Smooth muscle cell (in vitro differentiated cells): Measurements from ENCODE around the gene CAMK1. TPM values are rescaled to one million over a fixed set of nuclear protein-coding genes. Genes with fewer than 3 reads are reported as not detected.

ENCODE experiments used
- DNase-seq: peaks from one replicate; lab custom pipeline; 2025; ENCODE audit not compliant: unreplicated experiment; lab: John Stamatoyannopoulos, UW
- H2AFZ ChIP-seq: fragments of 200-600 bp; sonication (generic); 2 replicates; pipeline ENCODE4 v1.6.0; 2016; ENCODE audit warnings: antibody characterized with exemption, low read depth, mild to moderate bottlenecking
- H3F3A ChIP-seq: fragments of 200-600 bp; sonication (generic); 2 replicates; pipeline ENCODE4 v1.6.0; 2017; ENCODE audit warnings: antibody characterized with exemption, low read depth
- H3K27ac ChIP-seq: fragments of 200-600 bp; sonication (generic); 2 replicates; pipeline ENCODE4 v1.5.1; 2016; ENCODE audit warnings: low read depth, mild to moderate bottlenecking
- H3K27me3 ChIP-seq: fragments of 200-600 bp; sonication (generic); 2 replicates; pipeline ENCODE4 v1.6.1; 2016; ENCODE audit warnings: low read depth, mild to moderate bottlenecking
- H3K36me3 ChIP-seq: fragments of 200-600 bp; sonication (generic); 2 replicates; pipeline ENCODE4 v1.5.1; 2016; ENCODE audit warnings: low read depth
- H3K4me1 ChIP-seq: fragments of 200-600 bp; sonication (generic); 2 replicates; pipeline ENCODE4 v1.5.1; 2016; ENCODE audit warnings: low read depth
- H3K4me2 ChIP-seq: fragments of 200-600 bp; sonication (generic); 2 replicates; pipeline ENCODE4 v1.6.0; 2016; ENCODE audit warnings: mild to moderate bottlenecking
- H3K4me3 ChIP-seq: fragments of 200-600 bp; sonication (generic); 2 replicates; pipeline ENCODE4 v1.5.1; 2016; ENCODE audit warnings: mild to moderate bottlenecking
- H3K79me2 ChIP-seq: fragments of 200-600 bp; sonication (generic); 2 replicates; pipeline ENCODE4 v1.6.0; 2016; ENCODE audit warnings: low read depth, mild to moderate bottlenecking
- H3K9ac ChIP-seq: fragments of 200-600 bp; sonication (generic); 2 replicates; pipeline ENCODE4 v1.6.0; 2016; ENCODE audit warnings: low read depth
- H3K9me3 ChIP-seq: fragments of 200-600 bp; sonication (generic); replicated peaks from 2 replicates; pipeline ENCODE4 v1.5.1; 2016; ENCODE audit warnings: low read depth
- H4K20me1 ChIP-seq: fragments of 200-600 bp; sonication (generic); 2 replicates; pipeline ENCODE4 v1.6.0; 2016; ENCODE audit warnings: low read depth
- WGBS: methylation state at CpG from one replicate; pipeline ENCODE4 v1.1.7; 2016; ENCODE audit warnings: low lambda C conversion rate; 5-methylcytosine and 5-hydroxymethylcytosine counted together
- polyA plus RNA-seq: library from polyadenylated mRNA; unstranded; fragments of >200 nt; fragmentation: Nextera tagmentation; extraction: Ambion mirVana; gene quantifications from 2 replicates; pipeline ENCODE4 v1.2.1, GENCODE V29; 2016
- total RNA-seq: library from RNA; depleted of rRNA; stranded (reverse); fragments of >200 nt; gene quantifications from 2 replicates; pipeline ENCODE4 v1.2.3, GENCODE V29; 2014
- TF ChIP-seq, protein P1 (sequence below): fragments of 200-600 bp; sonication (generic); IDR thresholded peaks from 2 replicates; pipeline ENCODE4 v1.5.1; 2017; ENCODE audit warnings: borderline replicate concordance, mild to moderate bottlenecking, antibody characterized with exemption; ENCODE audit not compliant: insufficient read depth, poor library complexity, severe bottlenecking

CAMK1 gene
- total and polyA plus RNA-seq, 2 experiments from 2014 or later = 6.3 to 6.4 TPM

DNA sequence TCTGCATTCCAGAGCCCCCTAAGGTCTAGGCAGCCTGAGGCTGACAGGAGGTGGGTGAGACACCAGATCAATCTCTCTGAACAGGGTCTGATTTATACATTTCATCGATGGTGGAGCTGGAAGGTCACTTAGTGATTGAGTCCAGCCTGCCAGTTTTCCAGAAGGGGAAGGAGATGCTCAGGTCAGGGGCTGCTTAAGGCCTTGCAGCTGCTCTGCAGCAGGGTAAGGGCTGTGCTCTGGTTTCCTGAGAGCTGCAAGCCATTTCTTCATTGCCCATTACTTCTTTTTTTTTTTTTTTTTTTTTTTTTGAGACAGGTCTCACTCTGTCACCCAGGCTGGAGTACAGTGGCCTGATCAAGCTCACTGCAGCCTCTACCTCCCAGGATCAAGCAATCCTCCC, 11.8 kb upstream of the CAMK1 start:
- Histone ChIP-seq H3K4me3 (no peak overlapping the region), H3K4me1 (no peaks in the 10 kb centered on the region), H3K27ac (no peak overlapping the region), H3K27me3 (no peaks in the 10 kb centered on the region), H2AFZ (no peak overlapping the region), H3K9ac (no peak overlapping the region), H3F3A (no peaks in the 10 kb centered on the region), H3K4me2 (no peak overlapping the region), H3K79me2 (no peaks in the 10 kb centered on the region), H4K20me1 (peaks cover 7% of the 10 kb centered on the region), H3K9me3 (no peaks in the 10 kb centered on the region), H3K36me3 (peaks cover 2% of the 10 kb centered on the region)
- TF ChIP-seq, protein P1, sequence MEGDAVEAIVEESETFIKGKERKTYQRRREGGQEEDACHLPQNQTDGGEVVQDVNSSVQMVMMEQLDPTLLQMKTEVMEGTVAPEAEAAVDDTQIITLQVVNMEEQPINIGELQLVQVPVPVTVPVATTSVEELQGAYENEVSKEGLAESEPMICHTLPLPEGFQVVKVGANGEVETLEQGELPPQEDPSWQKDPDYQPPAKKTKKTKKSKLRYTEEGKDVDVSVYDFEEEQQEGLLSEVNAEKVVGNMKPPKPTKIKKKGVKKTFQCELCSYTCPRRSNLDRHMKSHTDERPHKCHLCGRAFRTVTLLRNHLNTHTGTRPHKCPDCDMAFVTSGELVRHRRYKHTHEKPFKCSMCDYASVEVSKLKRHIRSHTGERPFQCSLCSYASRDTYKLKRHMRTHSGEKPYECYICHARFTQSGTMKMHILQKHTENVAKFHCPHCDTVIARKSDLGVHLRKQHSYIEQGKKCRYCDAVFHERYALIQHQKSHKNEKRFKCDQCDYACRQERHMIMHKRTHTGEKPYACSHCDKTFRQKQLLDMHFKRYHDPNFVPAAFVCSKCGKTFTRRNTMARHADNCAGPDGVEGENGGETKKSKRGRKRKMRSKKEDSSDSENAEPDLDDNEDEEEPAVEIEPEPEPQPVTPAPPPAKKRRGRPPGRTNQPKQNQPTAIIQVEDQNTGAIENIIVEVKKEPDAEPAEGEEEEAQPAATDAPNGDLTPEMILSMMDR = no peak
- no peak for DNase-seq
- WGBS = 94% methylated on average over 1 of the region's 1 CpG

DNA sequence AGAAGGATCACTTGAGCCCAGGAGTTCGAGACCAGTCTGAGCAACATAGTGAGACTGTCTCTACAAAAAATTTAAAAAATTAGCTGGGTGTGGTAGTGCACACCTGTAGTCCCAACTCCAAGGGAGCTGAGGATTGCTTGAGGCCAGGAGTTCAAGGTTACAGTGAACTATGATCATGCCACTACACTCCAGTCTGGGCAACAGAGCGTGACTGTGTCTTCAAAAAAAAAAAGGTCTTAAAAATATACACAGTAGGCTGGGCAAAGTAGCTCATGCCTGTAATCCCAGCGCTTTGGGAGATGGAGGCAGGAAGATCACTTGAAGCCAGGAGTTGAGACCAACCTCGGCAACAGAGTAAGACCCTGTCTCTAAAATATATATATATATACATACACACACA, 11.2 kb upstream of the CAMK1 start:
- no peak for DNase-seq
- H3K9me3 ChIP-seq = no peaks in the 10 kb centered on the region
- no peaks in the 10 kb centered on the region for H3K27me3 ChIP-seq
- no peak overlapping the region for H3K4me3 ChIP-seq
- no peaks in the 10 kb centered on the region for H3K79me2 ChIP-seq
- no peak overlapping the region for H3K4me2 ChIP-seq
- no peaks in the 10 kb centered on the region for H3F3A ChIP-seq
- WGBS = 98% methylated on average over 4 of the region's 4 CpGs
- H2AFZ ChIP-seq = no peak overlapping the region
- H4K20me1 ChIP-seq = peaks cover 7% of the 10 kb centered on the region
- no peaks in the 10 kb centered on the region for H3K4me1 ChIP-seq
- H3K9ac ChIP-seq = no peak overlapping the region
- no peaks in the 10 kb centered on the region for H3K36me3 ChIP-seq
- H3K27ac ChIP-seq = no peak overlapping the region
- TF ChIP-seq, protein P1 = no peak

DNA sequence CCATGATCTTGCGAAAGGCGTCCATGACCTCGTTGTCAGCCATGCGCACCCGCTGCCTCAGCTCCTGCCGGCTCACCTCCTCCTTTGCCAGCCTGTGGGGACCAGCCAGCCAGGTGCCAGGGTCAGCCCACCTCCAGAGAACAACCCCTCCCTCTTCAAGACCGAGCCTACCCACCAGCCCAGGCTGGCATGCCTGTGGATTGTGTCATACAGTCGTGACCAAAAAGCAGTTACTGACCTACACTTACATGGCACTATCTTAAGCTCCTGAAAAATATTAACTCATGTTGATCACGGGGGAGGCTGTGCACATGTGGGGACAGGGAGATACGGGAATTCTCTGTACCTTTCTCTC, 10.7 kb upstream of the CAMK1 start:
- H3K79me2 ChIP-seq = no peaks in the 10 kb centered on the region
- no peaks in the 10 kb centered on the region for H3K27me3 ChIP-seq
- H3F3A ChIP-seq = no peaks in the 10 kb centered on the region
- TF ChIP-seq, protein P1 = no peak
- no peak overlapping the region for H3K9ac ChIP-seq
- 91% methylated on average over 10 of the region's 10 CpGs for WGBS
- H2AFZ ChIP-seq = no peak overlapping the region
- H3K36me3 ChIP-seq = no peaks in the 10 kb centered on the region
- no peak overlapping the region for H3K27ac ChIP-seq
- H3K4me1 ChIP-seq = no peaks in the 10 kb centered on the region
- H3K4me3 ChIP-seq = no peak overlapping the region
- peaks cover 7% of the 10 kb centered on the region for H4K20me1 ChIP-seq
- DNase-seq = no peak
- no peak overlapping the region for H3K4me2 ChIP-seq
- no peaks in the 10 kb centered on the region for H3K9me3 ChIP-seq

DNA sequence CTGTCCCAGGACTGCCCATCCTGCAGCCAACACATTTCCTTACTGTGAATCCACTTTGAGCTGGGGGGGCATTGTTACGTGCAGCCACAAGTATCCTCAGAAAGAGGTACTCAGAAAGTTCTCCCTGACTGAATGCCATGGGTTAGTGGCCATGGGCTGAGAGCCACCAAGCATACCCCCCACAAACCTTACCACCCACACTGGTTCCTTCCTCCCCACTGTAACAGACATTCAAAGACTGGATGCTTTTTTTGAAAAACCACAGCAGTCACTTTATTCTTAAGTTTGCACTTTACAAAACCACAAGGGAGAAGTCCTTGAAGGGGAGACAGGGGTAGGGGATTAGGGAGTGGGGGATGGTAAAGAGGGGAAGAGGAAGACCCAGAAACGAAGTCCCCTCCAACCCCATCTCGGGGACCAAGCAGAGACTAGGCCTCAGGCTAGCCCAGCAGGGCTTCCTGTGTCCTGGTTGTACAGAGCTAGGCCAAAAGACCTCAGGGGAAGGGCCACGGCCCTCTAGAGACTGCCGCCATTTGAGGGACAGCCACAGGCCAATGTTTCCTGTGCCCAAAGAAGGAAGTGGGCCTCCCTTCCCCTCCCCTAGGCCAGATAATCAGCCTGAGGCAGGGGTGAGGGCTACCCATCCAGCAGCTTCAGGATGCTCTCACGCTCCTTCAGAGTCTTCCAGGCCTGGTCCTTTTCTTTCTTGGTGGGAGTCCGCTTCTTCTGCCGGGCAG, 10.1 kb upstream of the CAMK1 start:
- H3K36me3 ChIP-seq = no peaks in the 10 kb centered on the region
- peaks cover 7% of the 10 kb centered on the region for H4K20me1 ChIP-seq
- H3F3A ChIP-seq = no peaks in the 10 kb centered on the region
- no peak for DNase-seq
- WGBS = 89% methylated on average over 8 of the region's 8 CpGs
- TF ChIP-seq, protein P1 = no peak
- no peak overlapping the region for H3K27ac ChIP-seq
- H3K9me3 ChIP-seq = no peaks in the 10 kb centered on the region
- H3K79me2 ChIP-seq = no peaks in the 10 kb centered on the region
- H3K4me2 ChIP-seq = no peak overlapping the region
- no peak overlapping the region for H3K9ac ChIP-seq
- no peaks in the 10 kb centered on the region for H3K27me3 ChIP-seq
- H3K4me1 ChIP-seq = no peaks in the 10 kb centered on the region
- H3K4me3 ChIP-seq = no peak overlapping the region
- no peak overlapping the region for H2AFZ ChIP-seq
